PC-3 (cell line): ENCODE measurements around the gene CCR5AS.

Experiments
- ATAC-seq: fragments of 200-7000 bp; cut with Tn5 transposase; 2 replicates; pipeline ENCODE4 v1.9.1; 2020; ENCODE audit warnings: mild to moderate bottlenecking, moderate library complexity
- BruUV-seq: library from RNA; stranded (reverse); fragments of 400-500 nt; replicated peaks from 2 replicates; lab custom pipeline; 2021; lab: Mats Ljungman, UMichigan
- CTCF ChIA-PET: fragments of 300-600 bp; sonication (Branson Sonifier 250); formaldehyde crosslinking; loops from one replicate; lab custom pipeline; 2022; ENCODE audit warnings: antibody characterized with exemption; lab: Charles Lee
- POLR2A ChIA-PET: fragments of 300-600 bp; sonication (Branson Sonifier 250); formaldehyde crosslinking; loops from one replicate; lab custom pipeline; 2022; ENCODE audit warnings: antibody characterized with exemption; ENCODE audit not compliant: unreplicated experiment; lab: Charles Lee
- DNase-seq: peaks from one replicate; pipeline ENCODE4 v3.0.0-alpha.2; 2015
- H2AFZ ChIP-seq: fragments of 300-600 bp; sonication (generic); 2 replicates; pipeline ENCODE4 v1.6.0; 2016; ENCODE audit warnings: antibody characterized with exemption, low read length
- H3F3A ChIP-seq: fragments of 300-600 bp; sonication (generic); one replicate; pipeline ENCODE4 v1.6.0; 2017; ENCODE audit warnings: antibody characterized with exemption, low read length, control low read depth, mild to moderate bottlenecking; ENCODE audit not compliant: unreplicated experiment
- H3K27ac ChIP-seq: fragments of 300-600 bp; sonication (generic); 2 replicates; pipeline ENCODE4 v1.5.1; 2016; ENCODE audit warnings: mild to moderate bottlenecking, low read length
- H3K27me3 ChIP-seq: fragments of 300-600 bp; sonication (generic); 2 replicates; pipeline ENCODE4 v1.6.1; 2016; ENCODE audit warnings: low read length, mixed read lengths
- H3K36me3 ChIP-seq: fragments of 300-600 bp; sonication (generic); 2 replicates; pipeline ENCODE4 v1.6.1; 2016; ENCODE audit warnings: low read depth, mixed run types, low read length, mixed read lengths
- H3K4me1 ChIP-seq: fragments of 300-600 bp; sonication (generic); 2 replicates; pipeline ENCODE4 v1.5.1; 2016; ENCODE audit warnings: low read length; ENCODE audit not compliant: insufficient read depth
- H3K4me2 ChIP-seq: fragments of 300-600 bp; sonication (generic); 2 replicates; pipeline ENCODE4 v1.6.0; 2016; ENCODE audit warnings: low read length
- H3K4me3 ChIP-seq: fragments of 300-600 bp; sonication (generic); 2 replicates; pipeline ENCODE4 v1.5.1; 2016; ENCODE audit warnings: mild to moderate bottlenecking, low read length, mixed read lengths
- H3K79me2 ChIP-seq: fragments of 300-600 bp; sonication (generic); 2 replicates; pipeline ENCODE4 v1.6.1; 2017; ENCODE audit warnings: low read length, mixed read lengths
- H3K9ac ChIP-seq: fragments of 300-600 bp; sonication (generic); 2 replicates; pipeline ENCODE4 v1.6.0; 2016; ENCODE audit warnings: mild to moderate bottlenecking, low read length
- H3K9me2 ChIP-seq: fragments of 300-600 bp; sonication (generic); replicated peaks from 2 replicates; pipeline ENCODE4 v1.6.1; 2016; ENCODE audit warnings: mixed run types, low read length, mixed read lengths
- H3K9me3 ChIP-seq: fragments of 300-600 bp; sonication (generic); 2 replicates; pipeline ENCODE4 v1.6.1; 2016; ENCODE audit warnings: low read length, mixed read lengths
- H4K20me1 ChIP-seq: fragments of 300-600 bp; sonication (generic); 2 replicates; pipeline ENCODE4 v1.6.1; 2016; ENCODE audit warnings: low read length, mixed read lengths
- EZH2 ChIP-seq: fragments of 300-600 bp; sonication (generic); IDR thresholded peaks from one replicate; pipeline ENCODE4 v1.6.1; 2017; ENCODE audit warnings: antibody characterized with exemption, mild to moderate bottlenecking, low read length; ENCODE audit not compliant: unreplicated experiment
- EZH2phosphoT487 ChIP-seq: fragments of 300-600 bp; sonication (generic); IDR thresholded peaks from 2 replicates; pipeline ENCODE4 v1.6.1; 2018; ENCODE audit warnings: mild to moderate bottlenecking, antibody characterized with exemption, low read length, borderline replicate concordance
- intact Hi-C: fragments of 100-400 bp; cut with micrococcal nuclease; formaldehyde crosslinking; loops from 2 replicates; pipeline ENCODE4 v1.9.0; 2023
- TF ChIP-seq, protein P1 (sequence below): fragments of 300-600 bp; sonication (generic); conservative IDR thresholded peaks from 2 replicates; pipeline ENCODE4 v1.5.1; 2017; ENCODE audit warnings: antibody characterized with exemption, low read depth, mild to moderate bottlenecking, low read length

CCR5AS gene

GRCh38 chr3:46397111-46397510, 9.8 kb downstream of the CCR5AS start:
- TF ChIP-seq EZH2phosphoT487: no peak
- TF ChIP-seq, protein P1, sequence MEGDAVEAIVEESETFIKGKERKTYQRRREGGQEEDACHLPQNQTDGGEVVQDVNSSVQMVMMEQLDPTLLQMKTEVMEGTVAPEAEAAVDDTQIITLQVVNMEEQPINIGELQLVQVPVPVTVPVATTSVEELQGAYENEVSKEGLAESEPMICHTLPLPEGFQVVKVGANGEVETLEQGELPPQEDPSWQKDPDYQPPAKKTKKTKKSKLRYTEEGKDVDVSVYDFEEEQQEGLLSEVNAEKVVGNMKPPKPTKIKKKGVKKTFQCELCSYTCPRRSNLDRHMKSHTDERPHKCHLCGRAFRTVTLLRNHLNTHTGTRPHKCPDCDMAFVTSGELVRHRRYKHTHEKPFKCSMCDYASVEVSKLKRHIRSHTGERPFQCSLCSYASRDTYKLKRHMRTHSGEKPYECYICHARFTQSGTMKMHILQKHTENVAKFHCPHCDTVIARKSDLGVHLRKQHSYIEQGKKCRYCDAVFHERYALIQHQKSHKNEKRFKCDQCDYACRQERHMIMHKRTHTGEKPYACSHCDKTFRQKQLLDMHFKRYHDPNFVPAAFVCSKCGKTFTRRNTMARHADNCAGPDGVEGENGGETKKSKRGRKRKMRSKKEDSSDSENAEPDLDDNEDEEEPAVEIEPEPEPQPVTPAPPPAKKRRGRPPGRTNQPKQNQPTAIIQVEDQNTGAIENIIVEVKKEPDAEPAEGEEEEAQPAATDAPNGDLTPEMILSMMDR: no peak
- TF ChIP-seq EZH2: no peak
- H3K36me3 ChIP-seq: no peaks in the 10 kb centered on the region
- H3K27ac ChIP-seq: no peak overlapping the region
- H3K27me3 ChIP-seq: no peaks in the 10 kb centered on the region
- BruUV-seq: no TSS peak
- no peaks in the 10 kb centered on the region for H4K20me1 ChIP-seq
- no peak overlapping the region for H3K9ac ChIP-seq
- H3K4me2 ChIP-seq: no peak overlapping the region
- intact Hi-C loops: no loop called here
- no peak overlapping the region for H2AFZ ChIP-seq
- no peaks in the 10 kb centered on the region for H3K79me2 ChIP-seq
- no peak for ATAC-seq
- DNase-seq: no peak
- no peaks in the 10 kb centered on the region for H3F3A ChIP-seq
- H3K4me3 ChIP-seq: no peak overlapping the region
- POLR2A ChIA-PET: no interaction called here
- peaks cover 12% of the 10 kb centered on the region; the same call in 1 of the 2 replicates for H3K4me1 ChIP-seq
- no peaks in the 10 kb centered on the region for H3K9me3 ChIP-seq
- no peaks in the 10 kb centered on the region for H3K9me2 ChIP-seq
- CTCF ChIA-PET: no interaction called here

DNA sequence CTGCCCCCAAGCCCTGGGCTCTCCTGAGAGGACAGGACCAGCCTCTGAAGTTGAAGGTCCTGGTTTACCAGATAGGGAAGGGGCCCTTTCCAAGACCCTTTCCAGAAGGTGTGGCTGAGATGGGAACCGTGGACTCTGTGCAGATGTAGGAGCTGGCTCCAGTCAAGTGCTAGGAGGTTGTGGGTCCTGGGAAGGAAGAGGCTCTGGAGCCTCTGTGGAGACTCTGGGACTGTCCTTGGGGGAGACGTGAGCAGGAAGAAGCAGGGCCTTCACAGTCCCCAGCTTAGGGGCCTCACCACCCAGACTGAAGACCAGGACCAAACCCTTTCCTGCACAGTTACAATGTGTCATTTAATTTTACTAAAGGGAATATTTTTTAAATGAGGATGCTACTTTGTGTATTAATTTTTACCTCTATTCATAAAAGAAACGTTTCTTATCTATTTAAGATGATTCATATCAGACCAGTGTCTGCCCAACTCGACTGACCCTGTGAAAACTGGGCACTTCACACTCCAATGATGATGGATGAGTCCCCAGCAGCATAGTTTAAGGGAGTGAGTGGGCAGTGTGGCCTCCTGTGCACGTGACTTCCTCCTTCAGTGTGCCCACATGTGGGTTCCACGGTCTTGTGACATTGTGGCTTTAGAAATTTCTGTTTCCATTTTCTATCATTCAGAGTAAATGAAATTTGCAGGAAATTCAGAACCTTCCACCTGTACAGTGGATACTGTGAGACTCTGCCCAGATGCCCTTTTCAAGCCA, 10.9 kb downstream of the CCR5AS start:
- Histone ChIP-seq H3K4me1 (peaks cover 12% of the 10 kb centered on the region; the same call in 1 of the 2 replicates), H2AFZ (no peak overlapping the region), H3K27me3 (no peaks in the 10 kb centered on the region), H3K9me2 (no peaks in the 10 kb centered on the region), H3K9ac (no peak overlapping the region), H3K79me2 (no peaks in the 10 kb centered on the region), H3K4me3 (no peak overlapping the region), H4K20me1 (no peaks in the 10 kb centered on the region), H3K4me2 (no peak overlapping the region), H3K36me3 (no peaks in the 10 kb centered on the region), H3F3A (no peaks in the 10 kb centered on the region), H3K9me3 (no peaks in the 10 kb centered on the region), H3K27ac (no peak overlapping the region)
- DNase-seq: no peak
- CTCF ChIA-PET: no interaction called here
- ATAC-seq: no peak
- BruUV-seq: no TSS peak
- TF ChIP-seq EZH2 (no peak), EZH2phosphoT487 (no peak)
- TF ChIP-seq, protein P1: no peak
- intact Hi-C loops: no loop called here
- POLR2A ChIA-PET: no interaction called here

DNA sequence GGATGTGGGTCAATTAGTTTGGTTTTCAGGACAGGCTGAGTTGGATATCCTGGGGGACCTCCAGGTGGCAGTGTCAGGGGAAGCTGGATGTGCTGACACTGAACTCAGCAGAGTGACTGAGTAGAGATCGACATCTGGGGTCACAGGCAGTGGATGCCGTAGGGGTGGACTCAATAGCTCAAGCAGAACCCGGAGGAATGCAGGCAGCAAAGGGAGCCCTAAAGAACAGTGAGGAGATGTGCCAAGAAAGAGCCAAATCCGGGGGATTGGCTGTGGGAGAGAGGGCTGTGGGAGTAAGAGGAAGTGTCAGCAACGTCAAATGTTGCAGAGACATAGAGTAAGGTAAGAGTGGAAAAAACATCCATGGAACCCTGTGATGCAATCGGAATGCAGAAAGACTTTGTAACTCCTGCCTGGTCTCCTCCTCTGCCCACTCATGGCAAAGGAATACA, 11.6 kb downstream of the CCR5AS start:
- H3K4me2 ChIP-seq: no peak overlapping the region
- ChIA-PET POLR2A (no interaction called here), CTCF (interaction anchor here (0.5 kb wide), 1 partner anchor 371 kb away, joined by 3 read pairs; no protein-coding TSS in a partner anchor)
- H3K27me3 ChIP-seq: no peaks in the 10 kb centered on the region
- no TSS peak for BruUV-seq
- no peak for ATAC-seq
- no peaks in the 10 kb centered on the region for H3K9me3 ChIP-seq
- no peak overlapping the region for H3K9ac ChIP-seq
- H4K20me1 ChIP-seq: no peaks in the 10 kb centered on the region
- H3K4me1 ChIP-seq: peaks cover 9% of the 10 kb centered on the region; the same call in 1 of the 2 replicates
- DNase-seq: no peak
- H2AFZ ChIP-seq: no peak overlapping the region
- no peak overlapping the region for H3K4me3 ChIP-seq
- H3K27ac ChIP-seq: no peak overlapping the region
- no peak for TF ChIP-seq EZH2phosphoT487
- TF ChIP-seq, protein P1: peak; percentile 40
- H3K79me2 ChIP-seq: no peaks in the 10 kb centered on the region
- H3F3A ChIP-seq: no peaks in the 10 kb centered on the region
- H3K9me2 ChIP-seq: no peaks in the 10 kb centered on the region
- intact Hi-C loops: no loop called here
- H3K36me3 ChIP-seq: no peaks in the 10 kb centered on the region
